Transverse colon (tissue), 3 donors: ENCODE results near the gene UBE2Q1.

Source experiments
- CTCF ChIP-seq, 5 experiments: fragments of 200-600 bp in 3 of 5; fragments of 450-650 bp in 2 of 5; sonication (generic) in 3 of 5; IDR thresholded peaks; 1 replicate in 2 of 5; 2 replicates in 3 of 5; pipeline ENCODE4 v1.5.1; 2016 to 2017; ENCODE audit warnings: antibody characterized with exemption in 5 of 5, inconsistent platforms in 3 of 5, mild to moderate bottlenecking in 2 of 5, moderate library complexity in 1 of 5
- EP300 ChIP-seq: sonication (generic); formaldehyde crosslinking; IDR thresholded peaks from one replicate; pipeline ENCODE4 v1.6.1; 2017; ENCODE audit warnings: antibody characterized with exemption, low read depth
- POLR2A ChIP-seq: fragments of 450-650 bp; IDR thresholded peaks from one replicate; pipeline ENCODE4 v1.6.1; 2016; ENCODE audit warnings: antibody characterized with exemption, mild to moderate bottlenecking, moderate library complexity

DNA sequence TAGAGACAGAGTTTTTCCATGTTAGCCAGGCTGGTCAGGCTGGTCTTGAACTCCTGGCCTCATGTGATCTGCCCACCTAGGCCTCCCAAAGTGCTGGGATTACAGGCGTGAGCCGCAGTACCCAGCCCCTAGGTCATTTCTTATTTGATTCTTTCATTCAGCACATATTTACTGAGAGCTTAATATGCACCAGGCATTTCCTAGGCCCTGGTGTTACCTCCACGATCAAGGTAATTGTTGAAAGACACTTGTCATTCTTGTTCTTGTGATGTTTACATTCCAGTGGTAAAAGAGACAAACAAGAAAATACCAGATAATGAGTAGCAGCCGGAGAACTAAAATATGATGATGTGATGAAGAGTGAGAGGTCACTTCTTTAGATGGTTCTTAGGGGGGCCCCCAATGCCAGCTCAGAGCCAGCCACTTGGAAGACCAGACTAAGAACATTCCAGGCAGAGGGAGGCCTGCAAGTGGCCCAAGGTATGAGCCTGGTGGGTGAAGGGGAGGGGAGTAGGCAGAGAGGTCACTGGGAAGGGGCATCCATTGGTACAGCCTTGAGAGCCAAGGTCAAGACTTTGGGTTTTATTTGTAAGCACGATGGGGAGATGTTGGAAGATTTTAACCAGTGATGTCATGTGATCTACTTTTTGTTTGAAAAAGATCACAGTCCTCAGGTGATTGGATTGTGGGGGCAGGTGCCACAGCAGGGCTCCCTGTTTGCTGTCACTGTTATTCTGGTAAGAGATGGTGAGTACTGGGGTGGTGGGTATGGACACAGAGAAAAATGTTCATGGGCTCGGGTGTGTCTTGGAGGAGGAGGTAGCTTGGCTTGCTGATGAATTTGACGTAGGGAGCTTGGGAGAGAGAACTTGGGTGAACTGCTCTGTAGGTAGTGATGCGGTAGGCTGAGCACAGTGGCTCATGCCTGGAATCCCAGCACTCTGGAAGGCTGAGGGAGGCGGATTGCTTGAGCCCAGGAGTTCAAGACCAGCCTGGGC is 18.7 kb downstream of the UBE2Q1 start:
- no peak for TF ChIP-seq CTCF (IDR thresholded peaks at IDR 0.05)
- no peak for TF ChIP-seq POLR2A
- no peak for TF ChIP-seq EP300
